Heart left ventricle (tissue), 13 donors: ENCODE measurements around the gene MED4.

ENCODE experiments used
- POLR2A ChIP-seq, 2 donors: fragments of 450-650 bp; IDR thresholded peaks; one replicate each; pipeline ENCODE4 v1.6.1; 2017; ENCODE audit warnings: antibody characterized with exemption in 2 of 2, mild to moderate bottlenecking in 2 of 2, moderate library complexity in 2 of 2
- TF ChIP-seq, protein P1 (sequence below), 12 donors: fragments of 200-600 bp; sonication (generic) in 4 of 12; IDR thresholded peaks; one replicate each; pipeline versions ENCODE4 v1.5.0 to v1.8.0; 2018 to 2022; ENCODE audit warnings: antibody characterized with exemption in 12 of 12, mild to moderate bottlenecking in 5 of 12
- donor health status: ischemic (EF 13 %, LVEDD 7.1; RV severe dilation, severe dysfunction).
- donor health status: DM: no; HTN: yes; CAD: no.
- donor health status: DM: no; HTN: no; CAD: no.
- donor health status: ischemic (EF 25% LVEDD 6.9; RV normal size, moderate dysfunction).
- donor health status: ischemic (EF 25% LVEDD 5.7; RV mildly dilated, moderate dysfunction).
- donor health status: ischemic (EF 35%, LVEDD 5.7; RV mildly dilated, moderate dysfunction).
- donor health status: nonischemic (EF 11% LVEDD 7.7; RV severe dilation, severe dysfunction).
- donor health status: DM: yes; HTN: yes; CAD: no.
- donor health status: PGD.
- donor health status: ischemic (EF 29% LVEDD 5.4; RV normal size, mild dysfunction).
- donor health status: nonischemic (EF 23%, LVEDD 6.1; RV moderate dilation, normal function).

DNA sequence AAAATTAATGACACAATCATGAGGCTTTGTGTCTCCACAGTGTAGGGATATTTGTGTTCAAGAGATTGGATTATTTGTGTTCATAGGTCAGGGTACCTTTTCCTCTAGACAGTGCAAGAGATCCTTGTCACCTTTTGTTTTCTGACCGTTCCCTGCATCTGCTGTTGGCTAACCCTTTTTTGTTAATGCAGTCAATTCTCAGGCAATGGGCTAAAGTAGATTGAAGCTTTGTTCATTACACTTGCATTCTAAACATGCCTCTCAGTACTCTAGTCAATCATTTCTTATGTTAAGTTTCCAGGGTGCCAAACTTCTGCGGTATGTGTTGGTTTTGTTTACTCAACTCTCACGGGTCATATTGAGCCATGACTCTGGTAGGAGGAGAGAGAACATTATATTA lies 1.8 kb upstream of the MED4 start:
- TF ChIP-seq, protein P1, sequence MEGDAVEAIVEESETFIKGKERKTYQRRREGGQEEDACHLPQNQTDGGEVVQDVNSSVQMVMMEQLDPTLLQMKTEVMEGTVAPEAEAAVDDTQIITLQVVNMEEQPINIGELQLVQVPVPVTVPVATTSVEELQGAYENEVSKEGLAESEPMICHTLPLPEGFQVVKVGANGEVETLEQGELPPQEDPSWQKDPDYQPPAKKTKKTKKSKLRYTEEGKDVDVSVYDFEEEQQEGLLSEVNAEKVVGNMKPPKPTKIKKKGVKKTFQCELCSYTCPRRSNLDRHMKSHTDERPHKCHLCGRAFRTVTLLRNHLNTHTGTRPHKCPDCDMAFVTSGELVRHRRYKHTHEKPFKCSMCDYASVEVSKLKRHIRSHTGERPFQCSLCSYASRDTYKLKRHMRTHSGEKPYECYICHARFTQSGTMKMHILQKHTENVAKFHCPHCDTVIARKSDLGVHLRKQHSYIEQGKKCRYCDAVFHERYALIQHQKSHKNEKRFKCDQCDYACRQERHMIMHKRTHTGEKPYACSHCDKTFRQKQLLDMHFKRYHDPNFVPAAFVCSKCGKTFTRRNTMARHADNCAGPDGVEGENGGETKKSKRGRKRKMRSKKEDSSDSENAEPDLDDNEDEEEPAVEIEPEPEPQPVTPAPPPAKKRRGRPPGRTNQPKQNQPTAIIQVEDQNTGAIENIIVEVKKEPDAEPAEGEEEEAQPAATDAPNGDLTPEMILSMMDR (IDR thresholded peaks at IDR 0.05): no peak
- no peak for TF ChIP-seq POLR2A (IDR thresholded peaks at IDR 0.05)
